Liver (tissue), 9 donors: ENCODE results near the gene GRAP2. TPM values are rescaled to one million over a fixed set of nuclear protein-coding genes. Genes with fewer than 3 reads are reported as not detected.

Experiments
- DNase-seq: peaks from one replicate; pipeline ENCODE4 v3.0.0-alpha.2; 2017; ENCODE audit warnings: low spot score
- H3K27ac ChIP-seq, 2 donors: one replicate each; pipeline ENCODE4 v1.7.0; 2013; ENCODE audit warnings: inconsistent platforms in 2 of 2, low read length in 2 of 2, control low read depth in 1 of 2, low read depth in 1 of 2, mild to moderate bottlenecking in 1 of 2
- H3K27me3 ChIP-seq, 4 donors: one replicate each; pipeline versions ENCODE4 v1.6.1 to v1.7.0; 2013; ENCODE audit warnings: low read length in 3 of 4, inconsistent platforms in 1 of 4, mild to moderate bottlenecking in 1 of 4, moderate library complexity in 1 of 4; ENCODE audit not compliant: control insufficient read depth in 4 of 4, insufficient read depth in 4 of 4
- H3K36me3 ChIP-seq, 4 donors: one replicate each; pipeline versions ENCODE4 v1.6.1 to v1.7.0; 2013; ENCODE audit warnings: low read length in 3 of 4, mild to moderate bottlenecking in 3 of 4, low read depth in 1 of 4, moderate library complexity in 1 of 4; ENCODE audit not compliant: control insufficient read depth in 4 of 4, insufficient read depth in 3 of 4
- H3K4me1 ChIP-seq, 4 donors: one replicate each; pipeline versions ENCODE4 v1.6.1 to v1.7.0; 2013; ENCODE audit warnings: low read length in 3 of 4, mild to moderate bottlenecking in 3 of 4, moderate library complexity in 1 of 4; ENCODE audit not compliant: control insufficient read depth in 4 of 4, insufficient read depth in 4 of 4
- H3K4me3 ChIP-seq, 3 donors: one replicate each; pipeline versions ENCODE4 v1.6.1 to v1.7.0; 2013; ENCODE audit warnings: low read length in 3 of 3, control low read depth in 1 of 3, low read depth in 1 of 3, mild to moderate bottlenecking in 1 of 3
- H3K9ac ChIP-seq, 2 donors: one replicate each; pipeline ENCODE4 v1.7.0; 2013; ENCODE audit warnings: low read length in 2 of 2, mild to moderate bottlenecking in 2 of 2, moderate library complexity in 2 of 2, control low read depth in 1 of 2, low read depth in 1 of 2
- H3K9me3 ChIP-seq, 4 donors: one replicate each; pipeline versions ENCODE4 v1.6.1 to v1.7.0; 2013; ENCODE audit warnings: low read length in 3 of 4; ENCODE audit not compliant: control insufficient read depth in 4 of 4
- CTCF ChIP-seq: fragments of 150-350 bp; IDR thresholded peaks from 2 replicates; pipeline ENCODE4 v1.5.1; 2017; ENCODE audit warnings: improper control_type of control experiment, low read depth, low read length; ENCODE audit not compliant: missing input control
- FOXA1 ChIP-seq: IDR thresholded peaks from 2 replicates; pipeline ENCODE4 v1.6.1; 2016; ENCODE audit warnings: antibody characterized with exemption
- FOXA2 ChIP-seq: IDR thresholded peaks from 2 replicates; pipeline ENCODE4 v1.6.1; 2016; ENCODE audit warnings: antibody characterized with exemption
- HNF4A ChIP-seq, 2 donors: conservative IDR thresholded peaks; 2 replicates each; pipeline ENCODE4 v1.6.1; 2016; ENCODE audit warnings: antibody characterized with exemption in 2 of 2, mild to moderate bottlenecking in 2 of 2
- HNF4G ChIP-seq: IDR thresholded peaks from 2 replicates; pipeline ENCODE4 v1.6.1; 2016; ENCODE audit warnings: antibody characterized with exemption
- JUND ChIP-seq, 2 donors: IDR thresholded peaks; 2 replicates each; pipeline ENCODE4 v1.6.1; 2016; ENCODE audit warnings: antibody characterized with exemption in 2 of 2
- MAX ChIP-seq: IDR thresholded peaks from 2 replicates; pipeline ENCODE4 v1.6.1; 2016; ENCODE audit warnings: antibody characterized with exemption
- NR2F2 ChIP-seq: IDR thresholded peaks from 2 replicates; pipeline ENCODE4 v1.6.1; 2016; ENCODE audit warnings: antibody characterized with exemption
- RAD21 ChIP-seq, 2 donors: IDR thresholded peaks; 2 replicates each; pipeline ENCODE4 v1.6.1; 2016; ENCODE audit warnings: antibody characterized with exemption in 2 of 2, mild to moderate bottlenecking in 2 of 2
- TAF1 ChIP-seq: conservative IDR thresholded peaks from 2 replicates; pipeline ENCODE4 v1.6.1; 2016; ENCODE audit warnings: antibody characterized with exemption, mild to moderate bottlenecking
- WGBS: extraction: QIAGEN DNeasy Blood & Tissue Kit; methylation state at CpG from one replicate; pipeline ENCODE4 v1.1.7; 2013; 5-methylcytosine and 5-hydroxymethylcytosine counted together
- polyA plus RNA-seq, 2 donors: library from polyadenylated mRNA; stranded (reverse) in 1 of 2; unstranded in 1 of 2; fragments of 200-250 nt in 1 of 2; fragments of >200 nt in 1 of 2; fragmentation: Nextera tagmentation in 1 of 2; extraction: Ambion mirVana in 1 of 2; gene quantifications; one replicate each; pipeline versions ENCODE4 v1.2.1 to v1.2.3, GENCODE V29; 2013 to 2015
- total RNA-seq, 2 donors: library from RNA; depleted of rRNA; stranded (reverse); fragments of >200 nt; gene quantifications; one replicate each; pipeline ENCODE4 v1.2.3, GENCODE V29; 2014
- TF ChIP-seq, protein P1 (sequence below): IDR thresholded peaks from 2 replicates; pipeline ENCODE4 v1.6.1; 2016; ENCODE audit warnings: antibody characterized with exemption, mild to moderate bottlenecking
- TF ChIP-seq, protein P2 (sequence below): IDR thresholded peaks from 2 replicates; pipeline ENCODE4 v1.6.1; 2016; ENCODE audit warnings: antibody characterized with exemption
- donor health status: healthy.
- donor health status: healthy.
- donor health status: healthy.
- donor health status: healthy.
- donor health status: healthy.

Gene GRAP2
- total and polyA plus RNA-seq, 4 donors, result 0.22 to 38.2 (median 0.78) TPM

DNA sequence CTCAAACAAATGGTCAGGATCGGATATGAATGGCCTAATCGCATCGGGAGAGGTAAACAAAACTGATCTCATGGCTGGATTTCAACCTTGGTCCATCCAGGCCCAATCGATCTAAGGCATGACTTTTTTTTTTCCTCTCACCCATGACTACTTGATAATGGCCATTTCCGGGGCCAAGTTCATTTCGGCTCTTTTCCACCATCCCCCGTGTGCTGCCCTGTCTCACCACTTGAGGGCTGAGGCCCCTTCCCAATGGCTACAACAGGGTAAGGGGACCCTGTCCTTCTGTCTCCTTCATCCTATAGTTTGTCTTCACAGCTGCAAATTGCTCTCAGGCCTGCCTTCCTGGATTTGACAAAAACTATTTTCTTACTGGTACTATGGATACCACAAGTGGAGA lies 26.7 kb downstream of the GRAP2 start:
- no peaks in the 10 kb centered on the region for H3K4me1 ChIP-seq
- no peak overlapping the region for H3K4me3 ChIP-seq
- TF ChIP-seq TAF1, result no peak
- no peak for TF ChIP-seq HNF4G
- TF ChIP-seq HNF4A (conservative IDR thresholded peaks at IDR 0.05), result no peak
- no peak for TF ChIP-seq FOXA1
- TF ChIP-seq RAD21 (IDR thresholded peaks at IDR 0.05), result peak in 1 of 2 donors; percentile 4
- TF ChIP-seq MAX, result no peak
- H3K36me3 ChIP-seq, result no peaks in the 10 kb centered on the region
- H3K27ac ChIP-seq, result no peak overlapping the region
- DNase-seq, result no peak
- no peak overlapping the region for H3K9ac ChIP-seq
- peaks cover 0 to 8% (median 0%) of the 10 kb centered on the region in 4 donors for H3K27me3 ChIP-seq
- 37% methylated on average over 7 of the region's 7 CpGs for WGBS
- H3K9me3 ChIP-seq, result no peaks in the 10 kb centered on the region

GRCh38 chr22:39928536-39929520 lies 27.9 kb downstream of the GRAP2 start:
- DNase-seq, result no peak
- 74% methylated on average over 4 of the region's 4 CpGs for WGBS
- peaks cover 0 to 8% (median 0%) of the 10 kb centered on the region in 4 donors for H3K27me3 ChIP-seq
- no peaks in the 10 kb centered on the region for H3K4me1 ChIP-seq
- TF ChIP-seq HNF4G (no peak), MAX (no peak), HNF4A (conservative IDR thresholded peaks at IDR 0.05) (no peak), NR2F2 (no peak), JUND (IDR thresholded peaks at IDR 0.05) (no peak), FOXA2 (no peak), FOXA1 (no peak), TAF1 (no peak), CTCF (no peak)
- TF ChIP-seq, protein P1, sequence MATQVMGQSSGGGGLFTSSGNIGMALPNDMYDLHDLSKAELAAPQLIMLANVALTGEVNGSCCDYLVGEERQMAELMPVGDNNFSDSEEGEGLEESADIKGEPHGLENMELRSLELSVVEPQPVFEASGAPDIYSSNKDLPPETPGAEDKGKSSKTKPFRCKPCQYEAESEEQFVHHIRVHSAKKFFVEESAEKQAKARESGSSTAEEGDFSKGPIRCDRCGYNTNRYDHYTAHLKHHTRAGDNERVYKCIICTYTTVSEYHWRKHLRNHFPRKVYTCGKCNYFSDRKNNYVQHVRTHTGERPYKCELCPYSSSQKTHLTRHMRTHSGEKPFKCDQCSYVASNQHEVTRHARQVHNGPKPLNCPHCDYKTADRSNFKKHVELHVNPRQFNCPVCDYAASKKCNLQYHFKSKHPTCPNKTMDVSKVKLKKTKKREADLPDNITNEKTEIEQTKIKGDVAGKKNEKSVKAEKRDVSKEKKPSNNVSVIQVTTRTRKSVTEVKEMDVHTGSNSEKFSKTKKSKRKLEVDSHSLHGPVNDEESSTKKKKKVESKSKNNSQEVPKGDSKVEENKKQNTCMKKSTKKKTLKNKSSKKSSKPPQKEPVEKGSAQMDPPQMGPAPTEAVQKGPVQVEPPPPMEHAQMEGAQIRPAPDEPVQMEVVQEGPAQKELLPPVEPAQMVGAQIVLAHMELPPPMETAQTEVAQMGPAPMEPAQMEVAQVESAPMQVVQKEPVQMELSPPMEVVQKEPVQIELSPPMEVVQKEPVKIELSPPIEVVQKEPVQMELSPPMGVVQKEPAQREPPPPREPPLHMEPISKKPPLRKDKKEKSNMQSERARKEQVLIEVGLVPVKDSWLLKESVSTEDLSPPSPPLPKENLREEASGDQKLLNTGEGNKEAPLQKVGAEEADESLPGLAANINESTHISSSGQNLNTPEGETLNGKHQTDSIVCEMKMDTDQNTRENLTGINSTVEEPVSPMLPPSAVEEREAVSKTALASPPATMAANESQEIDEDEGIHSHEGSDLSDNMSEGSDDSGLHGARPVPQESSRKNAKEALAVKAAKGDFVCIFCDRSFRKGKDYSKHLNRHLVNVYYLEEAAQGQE, result no peak
- TF ChIP-seq, protein P2, sequence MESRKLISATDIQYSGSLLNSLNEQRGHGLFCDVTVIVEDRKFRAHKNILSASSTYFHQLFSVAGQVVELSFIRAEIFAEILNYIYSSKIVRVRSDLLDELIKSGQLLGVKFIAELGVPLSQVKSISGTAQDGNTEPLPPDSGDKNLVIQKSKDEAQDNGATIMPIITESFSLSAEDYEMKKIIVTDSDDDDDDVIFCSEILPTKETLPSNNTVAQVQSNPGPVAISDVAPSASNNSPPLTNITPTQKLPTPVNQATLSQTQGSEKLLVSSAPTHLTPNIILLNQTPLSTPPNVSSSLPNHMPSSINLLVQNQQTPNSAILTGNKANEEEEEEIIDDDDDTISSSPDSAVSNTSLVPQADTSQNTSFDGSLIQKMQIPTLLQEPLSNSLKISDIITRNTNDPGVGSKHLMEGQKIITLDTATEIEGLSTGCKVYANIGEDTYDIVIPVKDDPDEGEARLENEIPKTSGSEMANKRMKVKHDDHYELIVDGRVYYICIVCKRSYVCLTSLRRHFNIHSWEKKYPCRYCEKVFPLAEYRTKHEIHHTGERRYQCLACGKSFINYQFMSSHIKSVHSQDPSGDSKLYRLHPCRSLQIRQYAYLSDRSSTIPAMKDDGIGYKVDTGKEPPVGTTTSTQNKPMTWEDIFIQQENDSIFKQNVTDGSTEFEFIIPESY, result no peak
- no peak overlapping the region for H3K4me3 ChIP-seq
- H3K9me3 ChIP-seq, result no peaks in the 10 kb centered on the region
- H3K36me3 ChIP-seq, result no peaks in the 10 kb centered on the region
- no peak overlapping the region for H3K9ac ChIP-seq
- no peak overlapping the region for H3K27ac ChIP-seq
